GM21423 (cell line): ENCODE results near the gene LYSET.
A peak's percentile ranks its signal among the peaks of the same experiment; 100 is the strongest.
"Not testable (repeated sequence)": the region's sequence is repeated elsewhere in the genome, so short reads cannot be mapped to it uniquely, and the experiment has no call there.

Experiments
- ATAC-seq: cut with Tn5 transposase; IDR thresholded peaks from one replicate; pipeline ENCODE4 v1.9.1; 2021; ENCODE audit warnings: mild to moderate bottlenecking, moderate library complexity; ENCODE audit not compliant: unreplicated experiment

LYSET gene

GRCh38 chr14:93165271-93166265 lies 19.5 kb upstream of the LYSET start:
- ATAC-seq: not testable (repeated sequence)

- ATAC-seq: not testable (repeated sequence)
Observed at GRCh38 chr14:93168610-93169009, 16.5 kb upstream of the LYSET start.

- not testable (repeated sequence) for ATAC-seq
Observed at GRCh38 chr14:93169619-93170018, 15.5 kb upstream of the LYSET start.

- not testable (repeated sequence) for ATAC-seq
Observed at GRCh38 chr14:93170141-93170540, 15.0 kb upstream of the LYSET start.

GRCh38 chr14:93171376-93171775 lies 13.7 kb upstream of the LYSET start:
- no peak for ATAC-seq

- ATAC-seq: no peak
Observed at GRCh38 chr14:93173943-93174395, 11.1 kb upstream of the LYSET start.

- not testable (repeated sequence) for ATAC-seq
Observed at GRCh38 chr14:93174731-93175130, 10.4 kb upstream of the LYSET start.

- ATAC-seq: no peak
Observed at GRCh38 chr14:93175492-93175891, 9.6 kb upstream of the LYSET start.

- ATAC-seq: no peak
Observed at GRCh38 chr14:93183596-93184317, 1.4 kb upstream of the LYSET start.

GRCh38 chr14:93185349-93185720 lies 218 bp downstream of the LYSET start:
- ATAC-seq: peak; percentile 4

- no peak for ATAC-seq
Observed at GRCh38 chr14:93186466-93186865, 1.3 kb downstream of the LYSET start.

GRCh38 chr14:93186956-93187355 lies 1.8 kb downstream of the LYSET start:
- no peak for ATAC-seq

- ATAC-seq: no peak
Observed at GRCh38 chr14:93195316-93195999, 10.3 kb downstream of the LYSET start.

GRCh38 chr14:93199031-93199430 lies 13.9 kb downstream of the LYSET start:
- no peak for ATAC-seq

GRCh38 chr14:93200553-93200952 lies 15.4 kb downstream of the LYSET start:
- no peak for ATAC-seq

GRCh38 chr14:93201155-93201704 lies 16.1 kb downstream of the LYSET start:
- no peak for ATAC-seq

GRCh38 chr14:93206793-93207467 lies 21.8 kb downstream of the LYSET start, which contains the start of the genes GON7 and UBR7:
TSS of gene GON7 (minus strand) at chr14:93207065. CDS start at chr14:93207037, 28 bp downstream.
TSS of gene UBR7 (plus strand) at chr14:93207256. CDS start at chr14:93207292, 36 bp downstream.
- ATAC-seq: peak; percentile 74

GRCh38 chr14:93207468-93208308 lies 22.6 kb downstream of the LYSET start:
- ATAC-seq: peak; percentile 36

GRCh38 chr14:93212432-93212831 lies 27.3 kb downstream of the LYSET start:
- peak; percentile 58 for ATAC-seq
